A549 (cell line): ENCODE data around the gene CNTNAP2. TPM values are rescaled to one million over a fixed set of nuclear protein-coding genes. Genes with fewer than 3 reads are reported as not detected.

Experiments used
- ATAC-seq, 2 experiments: fragments of 200-7000 bp in 1 of 2; fragments of >200 bp in 1 of 2; cut with Nextera tagmentation in 1 of 2; cut with Tn5 transposase in 1 of 2; 3 replicates each; pipeline versions ENCODE4 v1.8.0 to v1.9.1; 2018 to 2020; ENCODE audit warnings: mild to moderate bottlenecking in 1 of 2, moderate library complexity in 1 of 2
- CTCF ChIA-PET: fragments of 300-600 bp; sonication (Branson Sonifier 250); formaldehyde crosslinking; extraction: SDS; loops from one replicate; lab custom pipeline; 2021; ENCODE audit warnings: antibody characterized with exemption, inconsistent platforms; lab: Yijun Ruan, JAX
- POLR2A ChIA-PET: fragments of 350-600 bp; formaldehyde crosslinking; extraction: SDS; loops from one replicate; lab custom pipeline; 2021; ENCODE audit warnings: antibody characterized with exemption, inconsistent platforms; lab: Yijun Ruan, JAX
- DNase-seq, 2 experiments: peaks; one replicate each; pipeline versions ENCODE4 v3.0.0 to v3.0.0-alpha.2; 2011 to 2016; ENCODE audit warnings: low read depth in 1 of 2, low spot score in 1 of 2
- FAIRE-seq: peaks from 2 replicates; lab custom pipeline; 2011; peaks lifted over from hg19 to GRCh38; lab: Jason Lieb, UNC
- H3K27ac ChIP-seq, 2 experiments: fragments of >200 bp; sonication (Bioruptor Twin); formaldehyde crosslinking; 3 replicates each; pipeline ENCODE4 v1.5.1; 2016 to 2017
- H3K4me1 ChIP-seq: fragments of >200 bp; sonication (Bioruptor Twin); formaldehyde crosslinking; 3 replicates; pipeline ENCODE4 v1.6.1; 2016
- H3K4me2 ChIP-seq: fragments of >200 bp; sonication (Bioruptor Twin); formaldehyde crosslinking; 3 replicates; pipeline ENCODE4 v1.6.1; 2016
- H3K4me3 ChIP-seq: fragments of >200 bp; sonication (Bioruptor Twin); formaldehyde crosslinking; 3 replicates; pipeline ENCODE4 v1.5.1; 2016
- H3K9me3 ChIP-seq: fragments of >200 bp; sonication (Bioruptor Twin); formaldehyde crosslinking; 3 replicates; pipeline ENCODE4 v1.6.1; 2016
- CBX2 ChIP-seq: fragments of 200-600 bp; sonication (generic); IDR thresholded peaks from 2 replicates; pipeline ENCODE4 v1.6.1; 2016; ENCODE audit warnings: low read depth, mild to moderate bottlenecking, borderline replicate concordance
- CBX8 ChIP-seq: fragments of 200-600 bp; sonication (generic); IDR thresholded peaks from 2 replicates; pipeline ENCODE4 v1.6.1; 2016
- CEBPB ChIP-seq, 2 experiments: fragments of >200 bp in 1 of 2; sonication (Bioruptor Twin) in 1 of 2; formaldehyde crosslinking in 1 of 2; IDR thresholded peaks; 2 replicates each; pipeline ENCODE4 v1.6.1; 2012 to 2016
- CHD2 ChIP-seq: fragments of 150-350 bp; IDR thresholded peaks from 2 replicates; pipeline ENCODE4 v1.6.1; 2014; ENCODE audit warnings: low read length; ENCODE audit not compliant: partially characterized antibody
- CHD4 ChIP-seq: fragments of 200-600 bp; sonication (generic); IDR thresholded peaks from 2 replicates; pipeline ENCODE4 v1.6.1; 2016; ENCODE audit warnings: antibody characterized with exemption, mild to moderate bottlenecking, borderline replicate concordance
- EHF ChIP-seq: fragments of 250-450 bp; sonication (Bioruptor Pico); IDR thresholded peaks from 2 replicates; pipeline ENCODE4 v1.5.0; 2020; ENCODE audit warnings: mild to moderate bottlenecking
- EHMT2 ChIP-seq: fragments of 200-600 bp; sonication (generic); IDR thresholded peaks from 2 replicates; pipeline ENCODE4 v1.6.1; 2016; ENCODE audit warnings: antibody characterized with exemption, low read depth, mild to moderate bottlenecking, moderate library complexity
- ELK1 ChIP-seq: fragments of 150-350 bp; IDR thresholded peaks from 2 replicates; pipeline ENCODE4 v1.6.1; 2014; ENCODE audit warnings: low read depth, mild to moderate bottlenecking, low read length
- EP300 ChIP-seq, 2 experiments: fragments of >200 bp; sonication (Bioruptor Twin); formaldehyde crosslinking; IDR thresholded peaks; 2 replicates in 1 of 2; 3 replicates in 1 of 2; pipeline ENCODE4 v1.6.1; 2016 to 2017
- ESRRA ChIP-seq: fragments of 150-350 bp; IDR thresholded peaks from 2 replicates; pipeline ENCODE4 v1.6.1; 2014; ENCODE audit warnings: mild to moderate bottlenecking, low read length, borderline replicate concordance
- FOXS1 ChIP-seq: fragments of 250-450 bp; sonication (Bioruptor Pico); IDR thresholded peaks from 2 replicates; pipeline ENCODE4 v1.5.0; 2020; ENCODE audit warnings: mild to moderate bottlenecking, moderate library complexity
- HDAC2 ChIP-seq: fragments of 200-600 bp; sonication (generic); IDR thresholded peaks from 2 replicates; pipeline ENCODE4 v1.6.1; 2016
- HEYL ChIP-seq: fragments of 250-450 bp; sonication (Bioruptor Pico); IDR thresholded peaks from 2 replicates; pipeline ENCODE4 v1.8.0; 2021; ENCODE audit warnings: mild to moderate bottlenecking, moderate library complexity
- HOXB13 ChIP-seq: fragments of 250-450 bp; sonication (Bioruptor Pico); IDR thresholded peaks from 2 replicates; pipeline ENCODE4 v1.5.0; 2020; ENCODE audit warnings: low read depth, mild to moderate bottlenecking, moderate library complexity
- JUNB ChIP-seq: fragments of >200 bp; sonication (Bioruptor Twin); formaldehyde crosslinking; IDR thresholded peaks from 2 replicates; pipeline ENCODE4 v1.6.1; 2016
- KDM1A ChIP-seq: fragments of 200-600 bp; sonication (generic); IDR thresholded peaks from 2 replicates; pipeline ENCODE4 v1.6.1; 2016; ENCODE audit warnings: low read depth, mild to moderate bottlenecking
- KDM5A ChIP-seq: fragments of 200-600 bp; sonication (generic); IDR thresholded peaks from 2 replicates; pipeline ENCODE4 v1.6.1; 2016; ENCODE audit warnings: antibody characterized with exemption, mild to moderate bottlenecking
- NR3C1 ChIP-seq: fragments of >200 bp; sonication (Bioruptor Twin); formaldehyde crosslinking; IDR thresholded peaks from 3 replicates; pipeline ENCODE4 v1.6.1; 2017
- PBX3 ChIP-seq: IDR thresholded peaks from 2 replicates; pipeline ENCODE4 v1.6.1; 2012
- POLR2AphosphoS2 ChIP-seq: conservative IDR thresholded peaks from 2 replicates; pipeline ENCODE4 v1.6.1; 2012; ENCODE audit warnings: low read length, improper control_type of control experiment, inconsistent platforms
- RAD21 ChIP-seq, 2 experiments: fragments of >200 bp in 1 of 2; sonication (Bioruptor Twin) in 1 of 2; formaldehyde crosslinking in 1 of 2; IDR thresholded peaks in 1 of 2; conservative IDR thresholded peaks in 1 of 2; 2 replicates in 1 of 2; 3 replicates in 1 of 2; pipeline ENCODE4 v1.6.1; 2012 to 2018; ENCODE audit warnings: inconsistent platforms in 1 of 2
- SMC3 ChIP-seq: fragments of >200 bp; sonication (Bioruptor Twin); formaldehyde crosslinking; IDR thresholded peaks from 3 replicates; pipeline ENCODE4 v1.6.1; 2018; ENCODE audit warnings: inconsistent platforms
- USF2 ChIP-seq: fragments of 450-650 bp; IDR thresholded peaks from 2 replicates; pipeline ENCODE4 v1.6.1; 2014; ENCODE audit warnings: antibody characterized with exemption
- ZNF302 ChIP-seq: fragments of 250-450 bp; sonication (Bioruptor Pico); IDR thresholded peaks from 2 replicates; pipeline ENCODE4 v1.9.0; 2021; ENCODE audit warnings: inconsistent platforms, mild to moderate bottlenecking, moderate library complexity
- ZSCAN20 ChIP-seq: fragments of 250-450 bp; sonication (Bioruptor Pico); IDR thresholded peaks from 2 replicates; pipeline ENCODE4 v1.8.0; 2022; ENCODE audit warnings: mild to moderate bottlenecking, moderate library complexity
- WGBS: methylation state at CpG from one replicate; pipeline ENCODE4 v1.1.6; 2017; ENCODE audit errors: missing lambda C conversion rate; 5-methylcytosine and 5-hydroxymethylcytosine counted together
- polyA plus RNA-seq, 4 experiments: library from polyadenylated mRNA; depleted of rRNA in 3 of 4; stranded (reverse); fragments of >200 nt; fragmentation: RNase III in 1 of 4; extraction: RNeasy Plus Mini Kit Qiagen cat#74134 plus additional on column Dnase treatment in 1 of 4; gene quantifications; 2 replicates in 3 of 4; 3 replicates in 1 of 4; pipeline ENCODE4 v1.2.3, GENCODE V29; 2011 to 2017
- TF ChIP-seq, protein P1 (sequence below): fragments of >200 bp; sonication (Bioruptor Twin); formaldehyde crosslinking; IDR thresholded peaks from 3 replicates; pipeline ENCODE4 v1.6.1; 2016
- TF ChIP-seq, protein P2 (sequence below): fragments of 200-600 bp; sonication (generic); IDR thresholded peaks from 2 replicates; pipeline ENCODE4 v1.6.1; 2016; ENCODE audit warnings: antibody characterized with exemption, mild to moderate bottlenecking, moderate library complexity

CNTNAP2 gene
- polyA plus RNA-seq, 2 of the 4 experiments (the other 2 are of a cell fraction): 0.05 to 0.13 TPM

DNA sequence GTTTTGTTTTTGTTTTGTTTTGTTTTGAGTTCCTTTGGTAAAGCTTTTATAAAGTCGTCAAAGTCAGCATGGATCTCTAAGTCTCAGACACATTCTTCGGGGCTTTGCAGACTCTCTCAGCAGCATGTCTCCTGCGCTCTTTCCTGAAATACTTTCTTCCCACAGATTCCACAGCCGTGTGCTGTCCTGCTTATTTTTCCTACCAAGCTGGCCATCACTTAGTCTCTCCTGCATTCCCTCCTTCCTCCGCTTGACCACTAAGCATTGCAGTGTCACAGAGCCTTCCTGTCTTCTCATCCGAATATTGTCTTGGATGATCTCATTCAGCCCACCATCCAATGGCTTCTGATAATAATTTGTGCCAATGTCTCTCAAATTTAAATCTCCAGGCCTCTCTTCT is 2039.6 kb downstream of the CNTNAP2 start:
- Histone ChIP-seq H3K27ac (no peak overlapping the region), H3K4me1 (no peaks in the 10 kb centered on the region), H3K4me2 (no peak overlapping the region), H3K9me3 (peaks cover 3% of the 10 kb centered on the region; the same call in 1 of the 3 replicates), H3K4me3 (no peak overlapping the region)
- ChIA-PET CTCF (no interaction called here), POLR2A (no interaction called here)
- WGBS: 39% methylated on average over 6 of the region's 6 CpGs
- FAIRE-seq (no peak), ATAC-seq (no peak), DNase-seq (no peak)
- TF ChIP-seq SMC3: no peak
- TF ChIP-seq RAD21 (conservative IDR thresholded peaks at IDR 0.05 in 1 of 2, IDR thresholded peaks at IDR 0.05 in 1 of 2): no peak
- no peak for TF ChIP-seq CEBPB (IDR thresholded peaks at IDR 0.05)

DNA sequence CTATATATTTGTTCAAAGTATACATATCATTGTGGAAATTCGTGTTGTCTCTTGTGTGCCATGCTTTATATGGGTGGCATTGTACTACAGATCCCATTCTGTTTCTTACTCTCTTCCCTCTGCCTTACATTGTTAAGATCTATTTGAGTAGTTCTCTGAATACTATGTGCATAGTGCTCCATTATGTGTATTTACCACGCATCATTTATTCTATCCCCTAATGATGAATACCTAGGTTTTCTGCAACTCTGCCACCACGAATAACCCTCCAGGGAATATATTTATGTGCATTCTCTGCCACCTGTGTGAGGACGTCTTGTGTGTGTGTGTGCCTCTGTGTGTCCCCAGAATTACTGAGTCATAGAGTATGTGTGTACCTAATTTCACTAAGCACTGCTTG is 2042.7 kb downstream of the CNTNAP2 start:
- no peaks in the 10 kb centered on the region for H3K4me1 ChIP-seq
- ChIA-PET POLR2A (no interaction called here), CTCF (no interaction called here)
- H3K27ac ChIP-seq: no peak overlapping the region
- H3K4me2 ChIP-seq: no peak overlapping the region
- no peaks in the 10 kb centered on the region; the same call in 2 of the 3 replicates for H3K9me3 ChIP-seq
- ATAC-seq (no peak), DNase-seq (no peak), FAIRE-seq (no peak)
- WGBS: 16% methylated on average over 4 of the region's 4 CpGs
- TF ChIP-seq, protein P1, sequence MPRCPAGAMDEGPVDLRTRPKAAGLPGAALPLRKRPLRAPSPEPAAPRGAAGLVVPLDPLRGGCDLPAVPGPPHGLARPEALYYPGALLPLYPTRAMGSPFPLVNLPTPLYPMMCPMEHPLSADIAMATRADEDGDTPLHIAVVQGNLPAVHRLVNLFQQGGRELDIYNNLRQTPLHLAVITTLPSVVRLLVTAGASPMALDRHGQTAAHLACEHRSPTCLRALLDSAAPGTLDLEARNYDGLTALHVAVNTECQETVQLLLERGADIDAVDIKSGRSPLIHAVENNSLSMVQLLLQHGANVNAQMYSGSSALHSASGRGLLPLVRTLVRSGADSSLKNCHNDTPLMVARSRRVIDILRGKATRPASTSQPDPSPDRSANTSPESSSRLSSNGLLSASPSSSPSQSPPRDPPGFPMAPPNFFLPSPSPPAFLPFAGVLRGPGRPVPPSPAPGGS: no peak
- no peak for TF ChIP-seq HOXB13 (CRISPR knock-in tag)
- no peak for TF ChIP-seq HEYL (CRISPR knock-in tag)
- no peak for TF ChIP-seq ESRRA
- no peak for TF ChIP-seq USF2
- TF ChIP-seq KDM1A: no peak
- no peak for TF ChIP-seq HDAC2
- TF ChIP-seq KDM5A: no peak
- TF ChIP-seq PBX3: no peak
- no peak for TF ChIP-seq CBX8
- TF ChIP-seq CHD2: no peak
- TF ChIP-seq FOXS1 (CRISPR knock-in tag): no peak
- no peak for TF ChIP-seq ZNF302 (CRISPR knock-in tag)
- no peak overlapping the region for H3K4me3 ChIP-seq

- ChIA-PET POLR2A (no interaction called here), CTCF (no interaction called here)
- no peak overlapping the region for H3K27ac ChIP-seq
- ATAC-seq (no peak), FAIRE-seq (no peak), DNase-seq (no peak)
- H3K4me1 ChIP-seq: no peaks in the 10 kb centered on the region
- no peak overlapping the region for H3K4me2 ChIP-seq
- H3K4me3 ChIP-seq: no peak overlapping the region
- no peaks in the 10 kb centered on the region; the same call in 2 of the 3 replicates for H3K9me3 ChIP-seq
- WGBS: 25% methylated on average over 4 of the region's 4 CpGs
- TF ChIP-seq ESRRA (no peak), EHMT2 (no peak), CHD4 (no peak), NR3C1 (no peak), CBX2 (no peak), EP300 (IDR thresholded peaks at IDR 0.05) (no peak), HDAC2 (no peak), ELK1 (no peak), JUNB (no peak), POLR2AphosphoS2 (no peak), EHF (CRISPR knock-in tag) (no peak), ZSCAN20 (CRISPR knock-in tag) (no peak)
- TF ChIP-seq, protein P2, sequence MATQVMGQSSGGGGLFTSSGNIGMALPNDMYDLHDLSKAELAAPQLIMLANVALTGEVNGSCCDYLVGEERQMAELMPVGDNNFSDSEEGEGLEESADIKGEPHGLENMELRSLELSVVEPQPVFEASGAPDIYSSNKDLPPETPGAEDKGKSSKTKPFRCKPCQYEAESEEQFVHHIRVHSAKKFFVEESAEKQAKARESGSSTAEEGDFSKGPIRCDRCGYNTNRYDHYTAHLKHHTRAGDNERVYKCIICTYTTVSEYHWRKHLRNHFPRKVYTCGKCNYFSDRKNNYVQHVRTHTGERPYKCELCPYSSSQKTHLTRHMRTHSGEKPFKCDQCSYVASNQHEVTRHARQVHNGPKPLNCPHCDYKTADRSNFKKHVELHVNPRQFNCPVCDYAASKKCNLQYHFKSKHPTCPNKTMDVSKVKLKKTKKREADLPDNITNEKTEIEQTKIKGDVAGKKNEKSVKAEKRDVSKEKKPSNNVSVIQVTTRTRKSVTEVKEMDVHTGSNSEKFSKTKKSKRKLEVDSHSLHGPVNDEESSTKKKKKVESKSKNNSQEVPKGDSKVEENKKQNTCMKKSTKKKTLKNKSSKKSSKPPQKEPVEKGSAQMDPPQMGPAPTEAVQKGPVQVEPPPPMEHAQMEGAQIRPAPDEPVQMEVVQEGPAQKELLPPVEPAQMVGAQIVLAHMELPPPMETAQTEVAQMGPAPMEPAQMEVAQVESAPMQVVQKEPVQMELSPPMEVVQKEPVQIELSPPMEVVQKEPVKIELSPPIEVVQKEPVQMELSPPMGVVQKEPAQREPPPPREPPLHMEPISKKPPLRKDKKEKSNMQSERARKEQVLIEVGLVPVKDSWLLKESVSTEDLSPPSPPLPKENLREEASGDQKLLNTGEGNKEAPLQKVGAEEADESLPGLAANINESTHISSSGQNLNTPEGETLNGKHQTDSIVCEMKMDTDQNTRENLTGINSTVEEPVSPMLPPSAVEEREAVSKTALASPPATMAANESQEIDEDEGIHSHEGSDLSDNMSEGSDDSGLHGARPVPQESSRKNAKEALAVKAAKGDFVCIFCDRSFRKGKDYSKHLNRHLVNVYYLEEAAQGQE: no peak
Observed at GRCh38 chr7:148161776-148162175, 2045.2 kb downstream of the CNTNAP2 start.
